Measurements from ENCODE around the gene DZIP1. TPM values are rescaled to one million over a fixed set of nuclear protein-coding genes. Genes with fewer than 3 reads are reported as not detected.
A peak's percentile ranks its signal among the peaks of the same experiment; 100 is the strongest.

Gene DZIP1
- total and polyA plus RNA-seq, 2 of the 13 experiments (the other 11 are each of a cell fraction or from before 2014, with no cell fraction given) = 11.0 to 36.7 TPM

DNA sequence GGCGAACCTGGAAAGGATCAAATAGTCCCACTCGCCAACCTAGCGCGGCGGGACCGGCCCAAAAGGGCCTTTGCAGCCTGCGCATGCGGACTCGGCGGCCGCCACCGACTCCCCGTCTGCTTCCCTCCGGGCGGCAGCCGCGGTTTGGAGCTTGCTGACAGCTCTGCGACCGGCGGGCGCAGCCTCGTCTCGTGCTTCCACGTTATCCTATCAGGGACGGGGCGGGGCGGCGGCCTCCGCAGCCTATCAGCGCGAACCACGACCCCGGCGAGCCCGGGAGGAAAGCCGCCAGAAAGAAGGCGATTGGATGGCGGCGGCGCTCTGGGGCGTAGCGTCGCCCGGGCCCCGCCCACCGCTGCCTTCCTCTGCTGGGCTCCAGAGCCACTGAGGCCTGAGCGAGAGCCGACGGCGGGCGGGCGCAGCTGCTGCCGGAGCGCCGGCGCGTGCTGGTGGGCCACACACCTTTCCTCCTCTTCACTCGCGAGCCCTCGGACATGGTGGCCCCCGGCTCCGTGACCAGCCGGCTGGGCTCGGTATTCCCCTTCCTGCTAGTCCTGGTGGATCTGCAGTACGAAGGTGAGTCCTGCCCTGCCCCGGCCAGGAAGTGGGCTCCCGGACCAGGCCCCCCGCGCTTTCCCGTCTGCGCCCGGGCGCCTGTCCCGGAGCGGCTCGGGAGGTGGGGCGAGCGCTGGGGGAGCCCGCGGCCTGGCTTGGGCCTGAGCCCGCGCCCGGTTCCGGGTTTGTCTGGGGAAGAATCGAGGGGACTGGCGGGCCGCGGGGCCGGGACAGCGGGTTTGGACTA, 32.5 kb upstream of the DZIP1 start, which contains the start of gene DNAJC3 (continued):
- TF ChIP-seq CSRNP1 (CRISPR knock-in tag; IDR thresholded peaks at IDR 0.05) = peak; percentile 82
- 0 out of 2 replicates have a peak, but pooled peaks have one; percentile 35 for TF ChIP-seq ZBTB8A (CRISPR knock-in tag; IDR thresholded peaks at IDR 0.05; ENCODE audit: borderline replicate concordance, low read depth)
- no peak for TF ChIP-seq ZFP90 (CRISPR knock-in tag; IDR thresholded peaks at IDR 0.05; ENCODE audit: borderline replicate concordance)
- peak; percentile 74 for TF ChIP-seq MEIS2 (CRISPR knock-in tag; IDR thresholded peaks at IDR 0.05)
- TF ChIP-seq PBX2 (CRISPR knock-in tag; IDR thresholded peaks at IDR 0.05) = no peak
- TF ChIP-seq ZNF296 (CRISPR knock-in tag; conservative IDR thresholded peaks at IDR 0.05) = no peak
- peak; percentile 90 for TF ChIP-seq NFYB (CRISPR knock-in tag; IDR thresholded peaks at IDR 0.05)
- TF ChIP-seq ZNF780A (CRISPR knock-in tag; IDR thresholded peaks at IDR 0.05) = 0 out of 2 replicates have a peak, but pooled peaks have one; percentile 44
- TF ChIP-seq ZNF589 (CRISPR knock-in tag; conservative IDR thresholded peaks at IDR 0.05) = no peak
- TF ChIP-seq BCL6 (CRISPR knock-in tag; IDR thresholded peaks at IDR 0.05) = no peak; the same call in none of the 2 replicates
- TF ChIP-seq ZNF552 (CRISPR knock-in tag; IDR thresholded peaks at IDR 0.05; ENCODE audit: borderline replicate concordance) = peak; percentile 20
- peak; percentile 76; the same call in 1 of the 2 replicates for TF ChIP-seq ZBTB43 (CRISPR knock-in tag; conservative IDR thresholded peaks at IDR 0.05)
- no peak for TF ChIP-seq MEIS1 (CRISPR knock-in tag; IDR thresholded peaks at IDR 0.05; ENCODE audit: borderline replicate concordance)
- no peak for TF ChIP-seq STAT5B (CRISPR knock-in tag; IDR thresholded peaks at IDR 0.05)
- peak; percentile 48; the same call in 1 of the 2 replicates for TF ChIP-seq E2F1 (CRISPR knock-in tag; IDR thresholded peaks at IDR 0.05)
- TF ChIP-seq ZNF34 (CRISPR knock-in tag; IDR thresholded peaks at IDR 0.05; ENCODE audit: borderline replicate concordance) = no peak
- no peak; the same call in 1 of the 2 replicates for TF ChIP-seq ZSCAN25 (CRISPR knock-in tag; IDR thresholded peaks at IDR 0.05)
- no peak for TF ChIP-seq HNRNPUL1 (IDR thresholded peaks at IDR 0.05; ENCODE audit: low read depth, low read length)
- TF ChIP-seq ZNF234 (CRISPR knock-in tag; conservative IDR thresholded peaks at IDR 0.05) = peak; percentile 63; the same call in 1 of the 2 replicates
- no peak for TF ChIP-seq HNF4A (CRISPR knock-in tag; IDR thresholded peaks at IDR 0.05)

Measured in HepG2 (cell line).